ENCODE data around the gene PRG2.

The PRG2 gene

DNA sequence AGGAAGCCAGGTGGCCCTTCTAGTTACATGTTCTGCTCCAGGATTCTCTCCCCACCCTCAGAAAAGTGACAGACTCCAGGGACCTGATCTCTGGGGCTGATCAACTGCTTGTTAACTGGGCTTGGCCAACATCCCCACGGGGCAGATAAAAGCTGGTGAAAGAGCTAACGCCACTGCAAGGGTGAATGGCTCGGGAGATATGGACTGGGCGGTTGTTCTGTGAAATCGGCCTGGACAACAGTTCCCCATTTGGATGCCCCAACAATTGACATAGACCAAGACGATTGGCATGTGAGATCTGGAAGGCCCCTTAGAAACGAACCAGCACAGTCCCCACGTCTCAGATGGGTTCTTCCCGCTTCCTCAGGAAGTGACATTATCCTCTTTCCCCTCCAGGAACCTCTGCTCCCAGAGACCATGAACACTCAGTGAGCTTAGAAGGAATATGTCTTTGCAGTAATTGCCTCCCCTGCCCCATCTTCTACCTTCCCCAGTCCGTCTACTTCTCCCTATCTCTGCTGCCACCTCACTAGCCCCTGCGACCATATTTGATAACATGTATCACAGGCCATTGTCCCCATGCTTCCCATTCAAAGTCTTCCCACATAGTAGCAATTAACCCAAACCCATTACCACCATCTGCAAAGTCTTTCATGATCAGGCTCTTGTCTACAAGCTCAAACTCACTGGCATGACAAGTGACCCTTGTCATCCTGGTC lies 5.6 kb upstream of the PRG2 start:
- no peak for DNase-seq

- no peak for DNase-seq
Observed at GRCh38 chr11:57394203-57394965, 3.9 kb upstream of the PRG2 start.

DNA sequence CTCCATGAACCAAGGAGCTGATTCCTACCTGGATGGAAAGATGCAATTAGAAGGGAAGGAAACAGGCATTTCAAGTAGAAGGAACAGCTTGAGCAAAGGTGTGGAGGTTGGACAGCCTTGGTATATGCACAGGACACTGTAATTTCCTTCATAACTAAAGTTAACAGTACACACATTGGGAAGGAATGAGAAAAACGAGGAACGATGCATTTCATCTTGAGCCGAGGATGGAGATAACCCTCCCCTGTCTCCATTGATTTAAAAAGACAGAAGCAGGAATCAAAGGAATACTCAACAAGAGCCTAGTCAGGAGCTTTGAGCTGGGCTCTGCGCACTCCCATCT lies 2.3 kb upstream of the PRG2 start:
- DNase-seq, result no peak

DNA sequence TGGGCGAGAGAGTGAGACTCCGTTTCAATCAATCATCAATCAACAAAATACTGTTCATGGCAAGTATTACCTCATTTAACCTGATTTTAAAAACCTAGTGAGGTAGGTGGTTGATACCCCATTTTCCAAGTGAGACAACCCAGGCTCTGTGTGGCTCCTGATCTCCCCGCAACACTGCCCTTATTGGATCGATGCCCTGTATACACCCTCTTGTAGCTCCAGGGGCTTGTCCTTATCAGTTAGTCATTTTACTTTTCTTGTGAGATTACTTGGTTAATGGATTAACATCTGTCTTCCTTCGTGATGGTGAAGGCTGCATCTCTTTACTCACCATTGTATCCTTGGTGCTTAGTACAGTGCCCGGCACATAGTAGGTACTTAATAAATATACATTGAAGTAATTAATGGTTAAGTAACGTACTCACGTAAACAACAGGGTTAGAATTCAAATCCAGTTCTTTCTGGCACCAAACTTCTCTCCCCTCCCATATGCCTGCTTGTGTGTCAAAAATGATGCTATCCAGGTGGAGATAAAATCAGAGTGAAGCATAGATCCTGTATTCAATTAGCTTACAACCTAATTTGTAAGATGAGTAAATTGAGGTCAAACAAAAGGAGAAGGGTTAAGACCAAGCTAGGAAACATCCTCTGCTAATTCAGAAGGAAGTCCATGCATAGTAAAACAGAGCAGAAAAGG lies 1.8 kb upstream of the PRG2 start:
- no peak for DNase-seq

GRCh38 chr11:57391539-57391938 lies 1.1 kb upstream of the PRG2 start:
- no peak for DNase-seq

GRCh38 chr11:57391111-57391510 lies 661 bp upstream of the PRG2 start:
- DNase-seq, result no peak

- DNase-seq, result no peak
Observed at GRCh38 chr11:57387289-57388030, 3.0 kb downstream of the PRG2 start.

DNA sequence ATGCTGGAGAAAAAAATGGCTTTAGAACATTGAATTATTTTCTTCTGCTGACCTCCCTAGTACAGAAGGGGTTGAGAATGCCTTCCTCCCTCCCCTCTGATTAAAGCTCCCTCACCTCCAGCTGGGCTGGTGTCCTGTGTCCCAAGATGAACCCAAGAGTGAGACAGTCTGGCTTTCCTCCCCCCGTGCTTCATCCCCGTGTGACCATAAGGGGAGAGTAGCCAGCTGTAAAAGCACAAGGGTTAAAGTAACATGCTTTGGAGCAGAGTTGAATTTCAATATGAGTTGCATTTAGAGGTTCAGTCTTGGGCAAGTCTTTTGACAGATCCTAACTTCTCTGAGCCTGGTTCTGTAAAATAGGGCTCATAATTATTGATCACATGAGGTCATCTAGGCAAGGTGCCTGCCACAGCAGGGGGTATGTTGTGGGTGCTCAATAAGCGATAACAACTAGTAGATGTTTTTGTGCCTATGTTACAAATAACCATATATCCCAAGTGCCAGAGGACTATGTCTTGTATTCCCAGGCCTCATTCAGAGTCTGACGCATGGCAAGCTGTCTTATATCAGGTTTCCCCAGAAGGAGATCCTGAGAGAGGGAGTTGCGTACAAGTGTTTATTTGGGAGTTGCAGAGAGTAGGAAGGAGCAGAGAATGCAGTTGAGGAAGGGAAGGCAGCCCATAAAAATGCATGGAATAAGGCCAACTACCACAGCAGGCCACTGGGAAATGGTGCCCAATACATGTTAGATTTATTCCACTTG lies 4.1 kb downstream of the PRG2 start:
- no peak for DNase-seq

DNA sequence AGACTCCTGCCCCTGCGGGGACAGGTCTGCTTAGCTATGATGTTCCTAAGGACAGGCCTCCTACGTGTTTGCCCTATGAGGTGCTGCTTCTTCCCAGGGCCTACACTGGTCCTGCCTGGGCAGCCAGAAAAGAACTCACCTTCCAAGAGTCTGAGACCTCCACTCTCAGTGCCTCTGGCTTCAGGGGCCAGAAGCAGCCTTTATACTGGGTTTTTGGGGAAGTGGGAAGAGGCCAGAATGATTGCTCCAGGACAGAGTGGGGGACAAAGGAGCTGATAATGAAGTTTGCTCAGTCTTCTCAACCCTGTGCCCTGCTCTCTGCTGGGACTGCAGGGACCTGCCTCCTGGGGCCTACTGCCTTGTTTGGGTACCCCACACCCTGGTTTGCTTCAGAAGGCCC lies 9.5 kb downstream of the PRG2 start, which contains the start of gene PRG3:
PRG3 (minus strand) TSS at position 176 of the 400 bp plus-strand sequence. CDS start 442 bp downstream, outside the sequence.
- no peak for DNase-seq

DNA sequence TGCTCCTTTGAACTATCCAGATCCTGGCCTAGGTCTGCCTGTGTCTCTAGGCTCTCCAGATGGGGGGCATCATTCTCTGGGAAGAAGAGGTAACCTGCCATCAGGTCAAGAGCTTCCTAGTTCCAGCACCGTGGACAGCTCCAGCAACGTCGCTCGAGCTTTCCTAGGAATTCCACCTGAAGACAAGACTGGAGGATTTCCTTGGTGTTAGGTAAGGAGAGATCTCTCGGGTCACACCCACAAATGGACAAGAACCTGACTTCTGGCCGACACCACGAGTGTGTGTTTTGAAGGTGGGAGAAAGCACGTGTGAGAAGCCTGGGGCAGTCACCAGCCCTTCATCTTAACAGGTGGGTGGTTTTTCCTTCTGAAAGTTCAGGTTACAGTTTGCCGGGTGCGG lies 10.7 kb downstream of the PRG2 start:
- no peak for DNase-seq

DNA sequence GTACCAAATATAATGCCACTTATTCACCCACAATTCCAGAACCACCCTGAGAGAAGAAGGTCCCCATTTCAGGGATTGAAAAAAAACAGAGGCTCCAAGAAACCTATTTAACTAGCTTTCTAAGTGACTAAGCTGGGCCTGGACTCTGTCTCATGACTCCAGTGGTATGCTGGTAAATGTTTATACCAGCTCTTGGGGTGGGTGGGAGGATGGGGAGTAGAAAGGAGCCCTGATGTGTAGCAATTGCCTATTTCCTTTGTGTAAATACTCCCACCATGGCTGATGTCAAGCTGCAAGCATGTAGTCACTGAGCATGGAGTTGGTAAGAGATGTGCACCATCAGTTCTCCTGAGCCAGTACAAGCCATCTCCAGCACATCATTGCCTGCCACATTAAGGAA lies 12.3 kb downstream of the PRG2 start:
- no peak for DNase-seq

DNA sequence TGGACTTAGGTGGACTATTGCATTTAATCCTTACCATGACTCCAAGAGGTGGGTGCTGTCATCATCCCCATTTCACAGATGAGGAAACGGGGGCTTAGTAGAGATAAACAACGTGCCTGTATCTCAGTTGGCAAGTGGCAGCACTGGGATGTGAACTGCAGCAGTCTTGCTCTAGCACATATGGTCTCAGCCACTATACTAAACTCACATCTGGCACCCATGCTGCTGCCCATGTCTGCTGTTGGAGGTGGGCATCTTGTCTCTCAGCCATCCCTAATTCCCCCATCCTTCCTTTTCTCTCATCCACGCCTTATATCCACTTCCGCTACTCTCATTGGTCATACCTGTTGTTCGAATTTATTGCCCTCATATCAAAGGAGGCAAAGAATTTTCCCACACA lies 13.3 kb downstream of the PRG2 start:
- DNase-seq, result no peak

DNA sequence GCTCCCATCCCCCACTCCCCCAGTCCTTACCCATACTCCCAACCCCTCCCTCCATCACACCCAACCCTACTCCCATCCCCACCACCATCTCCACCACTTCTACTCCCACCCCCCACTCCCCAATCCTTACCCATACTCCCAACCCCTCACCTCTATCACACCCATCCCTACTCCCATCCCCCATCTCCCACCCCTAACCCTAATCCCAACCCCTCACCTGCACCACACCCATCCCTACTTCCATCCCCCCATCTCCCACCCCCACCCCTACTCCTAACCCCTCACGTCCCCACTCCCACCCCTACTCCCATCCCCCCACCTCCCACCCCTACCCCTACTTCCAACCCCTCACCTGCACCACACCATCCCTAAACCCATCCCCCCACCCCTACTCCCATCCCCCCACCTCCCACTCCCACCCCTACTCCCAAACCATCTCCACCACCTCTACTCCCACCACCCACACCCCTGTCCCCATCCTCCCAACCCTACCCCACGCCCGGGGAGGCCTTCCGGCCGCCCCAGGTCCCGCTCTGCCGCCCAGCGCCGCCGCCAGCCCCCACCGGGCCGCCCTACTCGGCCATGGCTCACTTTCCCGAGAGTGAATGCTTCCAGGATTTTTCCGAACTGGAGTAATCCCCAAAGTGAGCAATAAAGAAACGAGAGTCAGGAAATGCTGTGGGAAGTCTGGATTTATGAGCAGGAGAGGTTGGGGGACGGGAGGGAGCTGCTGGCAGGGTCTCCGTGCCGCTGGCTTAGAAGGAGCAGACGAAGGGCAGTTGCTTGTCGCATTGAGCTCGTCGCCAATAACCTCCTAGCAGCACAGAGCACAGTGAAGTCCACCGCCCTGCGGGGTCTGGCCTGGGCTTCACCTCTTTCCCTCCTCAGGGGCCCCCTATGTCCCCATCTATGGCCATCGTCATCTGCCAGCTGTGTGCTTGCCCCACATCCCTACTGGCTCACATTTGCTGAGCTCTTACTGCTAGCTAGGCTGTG lies 14.1 kb downstream of the PRG2 start:
- DNase-seq, result no peak

GRCh38 chr11:57375490-57375889 lies 15.0 kb downstream of the PRG2 start:
- no peak for DNase-seq

GRCh38 chr11:57374966-57375365 lies 15.5 kb downstream of the PRG2 start:
- no peak for DNase-seq

DNA sequence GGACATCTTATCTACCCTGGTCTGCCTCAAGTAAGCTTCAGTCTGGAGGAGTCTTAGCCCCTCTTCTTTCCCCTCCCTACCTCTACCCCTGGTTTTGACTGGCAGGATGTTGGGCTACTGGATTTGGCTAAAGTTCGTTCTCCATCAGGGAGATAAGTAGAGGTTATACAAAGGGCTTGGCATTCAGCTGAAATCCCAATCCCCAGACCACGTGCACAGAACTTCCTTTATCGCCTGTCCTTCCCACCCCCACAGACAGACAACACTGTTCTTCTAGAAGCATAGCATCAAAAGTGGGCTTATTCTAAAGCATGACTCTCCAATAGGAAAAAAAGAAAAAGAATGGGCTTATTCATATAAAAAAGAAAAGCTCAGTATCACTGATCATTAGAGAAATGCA lies 17.3 kb downstream of the PRG2 start:
- no peak for DNase-seq

GRCh38 chr11:57370941-57371340 lies 19.5 kb downstream of the PRG2 start:
- no peak for DNase-seq

- no peak for DNase-seq
Observed at GRCh38 chr11:57370251-57370650, 20.2 kb downstream of the PRG2 start.

GRCh38 chr11:57368845-57369232 lies 21.6 kb downstream of the PRG2 start:
- DNase-seq, result no peak

- DNase-seq, result no peak
Observed at GRCh38 chr11:57368106-57368844, 22.2 kb downstream of the PRG2 start.

Measured in NCI-H2227 treated with DMSO at 0.1 percent for 48 hours (cell line).